KOPT-K1 (cell line): ENCODE measurements around the gene CDH23.

Source experiments
- H3K27ac ChIP-seq: fragments of 200-600 bp; sonication (generic); 2 replicates; pipeline ENCODE4 v1.5.1; 2016; ENCODE audit warnings: antibody characterized with exemption, mild to moderate bottlenecking, low read depth, low read length; ENCODE audit not compliant: poor library complexity, severe bottlenecking
- H3K36me3 ChIP-seq: fragments of 200-600 bp; sonication (generic); 2 replicates; pipeline ENCODE4 v1.5.1; 2017; ENCODE audit warnings: antibody characterized with exemption, mild to moderate bottlenecking, low read length, moderate library complexity; ENCODE audit not compliant: insufficient read depth
- H3K9me3 ChIP-seq: fragments of 200-600 bp; sonication (generic); 2 replicates; pipeline ENCODE4 v1.5.1; 2017; ENCODE audit warnings: antibody characterized with exemption, low read length, mild to moderate bottlenecking; ENCODE audit not compliant: insufficient read depth, poor library complexity, severe bottlenecking

CDH23 gene

GRCh38 chr10:71516890-71517289 is 120.2 kb downstream of the CDH23 start:
- Histone ChIP-seq H3K36me3 (no peaks in the 10 kb centered on the region), H3K27ac (no peak overlapping the region), H3K9me3 (no peaks in the 10 kb centered on the region)

DNA sequence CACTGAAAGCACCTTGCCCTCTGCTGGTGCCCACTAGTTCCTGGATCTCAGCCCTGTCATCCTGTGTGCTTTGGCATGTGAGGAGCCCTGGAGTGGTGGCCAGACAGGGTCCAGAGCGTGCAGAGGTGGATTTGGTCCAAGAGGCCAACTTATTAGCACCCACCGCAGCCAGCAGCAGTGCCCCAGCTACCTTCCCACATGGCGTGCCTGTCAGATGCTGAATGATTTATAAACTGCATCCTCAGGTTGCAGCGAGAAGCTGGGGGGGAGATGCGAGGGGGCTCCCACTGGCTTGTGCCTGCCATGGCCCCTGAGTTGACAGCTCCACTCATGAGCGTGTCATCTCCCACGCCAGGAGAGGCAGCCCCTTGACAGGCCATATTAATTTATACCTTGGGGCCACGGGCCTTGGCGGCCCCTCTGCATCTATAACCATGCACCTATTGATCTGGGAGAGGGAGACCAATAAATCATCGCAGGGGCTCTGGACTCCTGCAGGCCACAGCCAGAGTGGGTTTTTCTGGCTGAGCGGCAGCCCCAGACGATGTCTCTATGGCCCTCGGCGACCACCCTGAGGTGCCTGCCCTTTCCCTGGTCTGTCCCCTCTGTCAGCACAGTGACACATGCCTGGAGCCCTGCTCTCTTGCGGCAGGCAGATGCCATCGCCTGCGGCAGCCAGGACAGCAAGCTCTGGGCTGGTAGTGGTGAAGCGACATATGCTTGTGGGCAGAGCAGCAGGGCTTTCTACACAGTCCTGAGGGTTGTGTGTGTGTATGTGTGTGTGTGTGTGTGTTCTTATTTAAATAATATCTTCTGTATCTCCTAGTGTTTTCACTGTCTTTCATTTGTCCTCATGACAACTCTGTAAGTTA is 120.8 kb downstream of the CDH23 start:
- H3K36me3 ChIP-seq: no peaks in the 10 kb centered on the region
- H3K27ac ChIP-seq: no peak overlapping the region
- no peaks in the 10 kb centered on the region for H3K9me3 ChIP-seq

GRCh38 chr10:71520042-71520441 is 123.3 kb downstream of the CDH23 start:
- Histone ChIP-seq H3K27ac (no peak overlapping the region), H3K9me3 (no peaks in the 10 kb centered on the region), H3K36me3 (no peaks in the 10 kb centered on the region)

- Histone ChIP-seq H3K27ac (no peak overlapping the region), H3K36me3 (no peaks in the 10 kb centered on the region), H3K9me3 (no peaks in the 10 kb centered on the region)
Measured at GRCh38 chr10:71521504-71522441, 125.1 kb downstream of the CDH23 start.

DNA sequence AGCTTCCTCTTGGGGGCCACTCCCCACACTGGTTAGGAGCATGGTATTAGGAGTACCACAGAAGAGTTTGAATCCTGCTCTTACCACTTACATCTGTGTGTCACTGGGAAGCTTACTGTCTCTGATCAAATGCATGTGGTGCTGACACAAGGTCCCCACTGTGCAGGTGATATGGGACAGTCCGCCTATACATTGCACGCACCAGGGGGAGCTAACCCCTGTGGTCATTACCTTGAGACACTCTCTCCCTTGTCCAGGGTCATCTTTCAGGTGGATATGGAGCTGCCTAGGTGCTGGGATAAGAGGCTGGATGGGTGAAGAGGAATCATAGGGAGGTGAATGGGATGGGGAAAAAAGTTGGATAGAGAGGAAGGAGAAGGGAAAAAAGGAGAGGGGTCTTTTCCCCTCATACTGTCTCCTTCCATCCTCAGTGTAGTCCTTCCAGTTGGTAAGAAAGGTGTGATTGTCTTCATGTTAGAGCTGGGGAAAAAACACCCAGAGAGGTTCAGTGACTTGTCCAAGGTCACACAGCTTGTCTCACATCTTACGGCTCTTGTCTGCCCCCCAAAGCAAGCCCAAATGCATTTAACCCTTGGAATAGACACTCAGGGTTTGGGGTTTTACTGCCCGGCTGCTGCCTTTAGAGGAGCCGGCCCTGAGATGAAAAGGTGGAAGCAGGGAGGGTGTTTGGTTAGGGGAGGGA is 125.9 kb downstream of the CDH23 start:
- H3K9me3 ChIP-seq: no peaks in the 10 kb centered on the region
- no peak overlapping the region for H3K27ac ChIP-seq
- H3K36me3 ChIP-seq: no peaks in the 10 kb centered on the region

DNA sequence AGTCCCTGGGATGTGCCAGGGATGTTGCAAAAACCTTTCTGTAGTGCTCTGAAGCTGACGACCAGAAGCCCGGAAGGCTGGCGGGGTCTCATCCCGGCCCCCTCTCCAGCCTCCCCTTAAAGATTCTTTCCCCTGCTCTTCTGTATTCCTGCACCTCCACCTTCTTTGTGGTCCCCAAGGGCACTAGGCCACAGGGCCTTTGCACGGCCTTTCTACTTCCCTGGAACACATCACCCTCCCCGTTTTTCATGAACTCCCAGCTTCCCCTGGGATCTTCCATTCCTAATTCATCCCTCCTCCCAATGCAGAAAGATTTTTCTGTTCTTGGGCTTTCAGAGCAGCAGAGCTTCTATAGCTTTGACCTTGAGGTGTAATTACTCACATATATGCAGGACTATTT is 127.0 kb downstream of the CDH23 start:
- H3K36me3 ChIP-seq: no peaks in the 10 kb centered on the region
- no peaks in the 10 kb centered on the region for H3K9me3 ChIP-seq
- H3K27ac ChIP-seq: no peak overlapping the region

- Histone ChIP-seq H3K27ac (no peak overlapping the region), H3K9me3 (no peaks in the 10 kb centered on the region), H3K36me3 (no peaks in the 10 kb centered on the region)
Measured at GRCh38 chr10:71525092-71525491, 128.4 kb downstream of the CDH23 start.

GRCh38 chr10:71525721-71526120 is 129.0 kb downstream of the CDH23 start:
- H3K27ac ChIP-seq: no peak overlapping the region
- H3K36me3 ChIP-seq: no peaks in the 10 kb centered on the region
- no peaks in the 10 kb centered on the region for H3K9me3 ChIP-seq

- no peak overlapping the region for H3K27ac ChIP-seq
- peaks cover 5% of the 10 kb centered on the region for H3K9me3 ChIP-seq
- no peaks in the 10 kb centered on the region for H3K36me3 ChIP-seq
Measured at GRCh38 chr10:71526653-71527052, 129.9 kb downstream of the CDH23 start.

DNA sequence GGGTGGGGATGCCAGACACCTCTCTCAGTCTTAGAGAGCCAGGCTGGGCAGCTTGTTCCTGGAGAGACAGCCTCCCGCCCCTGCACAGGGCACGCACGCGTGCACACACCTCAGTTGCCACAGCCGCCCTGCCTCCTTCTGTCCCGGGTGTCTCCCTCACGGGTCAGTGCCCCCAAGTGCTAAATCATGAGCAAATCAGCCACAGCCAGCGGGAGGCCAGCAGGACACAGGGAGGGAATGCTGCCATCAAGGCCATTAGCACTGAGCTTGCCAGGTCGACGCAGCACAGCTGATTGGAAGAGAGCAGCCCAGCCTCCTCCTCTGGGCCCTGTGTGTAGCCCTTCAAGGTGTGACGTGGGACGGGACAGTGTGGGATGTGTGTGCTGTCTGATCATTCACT is 130.4 kb downstream of the CDH23 start:
- Histone ChIP-seq H3K9me3 (peaks cover 5% of the 10 kb centered on the region), H3K27ac (no peak overlapping the region)

DNA sequence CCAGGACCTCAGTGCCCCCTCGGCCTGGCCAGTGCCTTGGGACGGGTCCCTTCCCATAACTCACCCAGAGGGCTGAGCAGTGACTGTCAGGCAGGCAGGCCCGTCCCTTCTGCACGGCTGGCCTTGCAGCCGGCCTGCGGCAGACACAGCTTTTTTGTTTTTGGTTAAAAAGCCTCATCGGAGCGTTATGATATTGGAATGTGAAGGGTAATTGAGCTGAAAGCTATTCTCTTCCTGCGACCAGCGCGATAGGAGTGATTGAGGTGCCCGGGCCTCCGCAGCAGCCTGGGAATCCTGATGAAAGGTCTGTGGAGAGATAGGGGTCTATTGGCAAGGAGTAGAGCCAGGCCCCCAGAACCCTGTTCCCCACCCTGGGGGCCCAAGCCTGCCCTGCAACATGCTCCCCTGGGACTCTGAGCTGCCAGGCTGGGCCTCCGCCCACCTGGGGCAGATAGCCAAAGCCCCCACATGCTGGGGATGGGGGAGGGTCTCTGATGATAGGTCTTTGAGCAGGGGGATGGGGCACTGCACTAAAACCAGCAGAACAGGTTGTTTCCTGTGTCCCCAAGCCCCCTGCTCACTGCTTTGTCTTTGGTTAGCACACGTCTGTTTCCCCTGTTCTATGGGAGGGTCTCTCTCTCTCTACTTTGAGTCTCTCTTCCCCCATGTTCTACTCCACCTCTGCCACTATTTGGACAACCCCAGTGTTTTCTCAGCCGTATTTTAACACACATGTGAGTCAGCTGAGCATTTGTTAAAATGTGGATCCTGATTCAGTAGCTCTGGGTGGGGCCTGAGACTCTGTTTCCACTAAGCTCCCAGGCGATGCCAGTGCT is 131.9 kb downstream of the CDH23 start:
- Histone ChIP-seq H3K9me3 (peaks cover 5% of the 10 kb centered on the region), H3K36me3 (no peaks in the 10 kb centered on the region), H3K27ac (no peak overlapping the region)

More for the DNA sequence above, 130.4 kb downstream of the CDH23 start:
- no peaks in the 10 kb centered on the region for H3K36me3 ChIP-seq

DNA sequence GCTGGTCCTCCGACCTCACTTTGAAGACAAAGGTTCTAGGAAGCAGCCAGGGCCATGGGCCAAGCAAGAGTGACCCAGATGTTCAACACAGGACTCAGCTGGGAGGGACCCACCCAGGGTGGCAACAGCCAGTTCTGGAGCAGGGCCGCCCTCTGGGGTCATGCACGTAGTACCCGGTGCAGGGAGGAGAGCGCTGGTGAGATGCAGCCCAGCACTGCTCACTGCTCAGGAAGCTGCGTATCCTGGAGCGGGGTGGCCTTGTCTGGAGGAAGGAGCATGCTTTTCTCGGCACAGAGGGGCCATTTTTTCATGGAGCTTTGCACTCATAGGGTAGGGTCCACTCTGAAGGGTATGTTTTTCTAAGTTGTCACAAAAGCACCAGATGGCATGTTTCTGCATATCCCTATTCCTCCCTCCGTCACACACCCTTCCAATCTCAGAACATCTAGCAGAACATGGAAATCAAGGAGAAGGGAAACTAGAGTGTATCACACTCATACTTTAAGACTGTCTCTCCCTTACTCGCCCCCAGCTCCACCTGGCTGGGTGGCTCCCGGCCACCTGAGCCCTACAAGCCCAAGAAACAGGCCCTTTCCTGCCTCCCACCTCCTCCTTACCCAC is 132.6 kb downstream of the CDH23 start:
- peaks cover 5% of the 10 kb centered on the region for H3K9me3 ChIP-seq
- no peaks in the 10 kb centered on the region for H3K36me3 ChIP-seq
- no peak overlapping the region for H3K27ac ChIP-seq

GRCh38 chr10:71530781-71531180 is 134.1 kb downstream of the CDH23 start:
- Histone ChIP-seq H3K36me3 (no peaks in the 10 kb centered on the region), H3K27ac (no peak overlapping the region), H3K9me3 (peaks cover 5% of the 10 kb centered on the region)
